ENCODE results near the gene CHN2. TPM values are rescaled to one million over a fixed set of nuclear protein-coding genes. Genes with fewer than 3 reads are reported as not detected.

The CHN2 gene
- total RNA-seq, 6 experiments from 2014 or later = not detected

GRCh38 chr7:29173458-29173857, 21.1 kb upstream of the CHN2 start:
- H3K9me3 Mint-ChIP-seq = peaks cover 15% of the 10 kb centered on the region
- no peak for DNase-seq
- H3K4me3 Mint-ChIP-seq = no peak overlapping the region
- no peak for TF ChIP-seq CTCF (IDR thresholded peaks at IDR 0.05)
- H3K4me1 Mint-ChIP-seq (ENCODE audit: low read depth) = no peaks in the 10 kb centered on the region
- H3K36me3 Mint-ChIP-seq (ENCODE audit: low read depth) = no peaks in the 10 kb centered on the region
- no peak overlapping the region for H3K27ac Mint-ChIP-seq
- H3K27me3 Mint-ChIP-seq (ENCODE audit: insufficient read depth) = no peaks in the 10 kb centered on the region; the same call in 1 of the 2 replicates

GRCh38 chr7:29177963-29178600, 16.5 kb upstream of the CHN2 start:
- no peak for DNase-seq
- TF ChIP-seq CTCF (IDR thresholded peaks at IDR 0.05) = no peak
- peaks cover 15% of the 10 kb centered on the region for H3K9me3 Mint-ChIP-seq
- H3K4me3 Mint-ChIP-seq = no peak overlapping the region
- no peaks in the 10 kb centered on the region for H3K36me3 Mint-ChIP-seq (ENCODE audit: low read depth)
- H3K4me1 Mint-ChIP-seq (ENCODE audit: low read depth) = no peaks in the 10 kb centered on the region
- no peak overlapping the region for H3K27ac Mint-ChIP-seq
- H3K27me3 Mint-ChIP-seq (ENCODE audit: insufficient read depth) = peaks cover 3% of the 10 kb centered on the region

GRCh38 chr7:29179115-29179514, 15.5 kb upstream of the CHN2 start:
- H3K4me1 Mint-ChIP-seq (ENCODE audit: low read depth) = no peaks in the 10 kb centered on the region
- no peaks in the 10 kb centered on the region for H3K36me3 Mint-ChIP-seq (ENCODE audit: low read depth)
- H3K27ac Mint-ChIP-seq = no peak overlapping the region
- H3K4me3 Mint-ChIP-seq = no peak overlapping the region
- peaks cover 3% of the 10 kb centered on the region for H3K27me3 Mint-ChIP-seq (ENCODE audit: insufficient read depth)
- no peak for DNase-seq
- TF ChIP-seq CTCF (IDR thresholded peaks at IDR 0.05) = no peak
- H3K9me3 Mint-ChIP-seq = peaks cover 8% of the 10 kb centered on the region

- DNase-seq = no peak
- Mint-ChIP-seq H3K9me3 (no peaks in the 10 kb centered on the region), H3K4me1 (ENCODE audit: low read depth) (no peaks in the 10 kb centered on the region), H3K4me3 (no peak overlapping the region), H3K27ac (no peak overlapping the region), H3K27me3 (ENCODE audit: insufficient read depth) (peaks cover 6% of the 10 kb centered on the region; the same call in 1 of the 2 replicates), H3K36me3 (ENCODE audit: low read depth) (no peaks in the 10 kb centered on the region)
- no peak for TF ChIP-seq CTCF (IDR thresholded peaks at IDR 0.05)
Measured at GRCh38 chr7:29184599-29184998, 10.0 kb upstream of the CHN2 start.

- no peak overlapping the region for H3K4me3 Mint-ChIP-seq
- DNase-seq = no peak
- TF ChIP-seq CTCF (IDR thresholded peaks at IDR 0.05) = no peak
- H3K4me1 Mint-ChIP-seq (ENCODE audit: low read depth) = no peaks in the 10 kb centered on the region
- H3K9me3 Mint-ChIP-seq = no peaks in the 10 kb centered on the region
- H3K27ac Mint-ChIP-seq = no peak overlapping the region
- no peaks in the 10 kb centered on the region for H3K36me3 Mint-ChIP-seq (ENCODE audit: low read depth)
- H3K27me3 Mint-ChIP-seq (ENCODE audit: insufficient read depth) = peaks cover 7% of the 10 kb centered on the region; the same call in 1 of the 2 replicates
Measured at GRCh38 chr7:29185613-29186012, 9.0 kb upstream of the CHN2 start.

Data from HFFc6 (cell line).